Hematopoietic multipotent progenitor cell treated with erythropoietin and hydrocortisone succinate and interleukin-3 and kit ligand, for 8 days (in vitro differentiated cells): Measurements from ENCODE around the gene IGFN1.

ENCODE experiments used
- DNase-seq: peaks from one replicate; pipeline ENCODE4 v3.0.0-alpha.2; 2015

Gene IGFN1

DNA sequence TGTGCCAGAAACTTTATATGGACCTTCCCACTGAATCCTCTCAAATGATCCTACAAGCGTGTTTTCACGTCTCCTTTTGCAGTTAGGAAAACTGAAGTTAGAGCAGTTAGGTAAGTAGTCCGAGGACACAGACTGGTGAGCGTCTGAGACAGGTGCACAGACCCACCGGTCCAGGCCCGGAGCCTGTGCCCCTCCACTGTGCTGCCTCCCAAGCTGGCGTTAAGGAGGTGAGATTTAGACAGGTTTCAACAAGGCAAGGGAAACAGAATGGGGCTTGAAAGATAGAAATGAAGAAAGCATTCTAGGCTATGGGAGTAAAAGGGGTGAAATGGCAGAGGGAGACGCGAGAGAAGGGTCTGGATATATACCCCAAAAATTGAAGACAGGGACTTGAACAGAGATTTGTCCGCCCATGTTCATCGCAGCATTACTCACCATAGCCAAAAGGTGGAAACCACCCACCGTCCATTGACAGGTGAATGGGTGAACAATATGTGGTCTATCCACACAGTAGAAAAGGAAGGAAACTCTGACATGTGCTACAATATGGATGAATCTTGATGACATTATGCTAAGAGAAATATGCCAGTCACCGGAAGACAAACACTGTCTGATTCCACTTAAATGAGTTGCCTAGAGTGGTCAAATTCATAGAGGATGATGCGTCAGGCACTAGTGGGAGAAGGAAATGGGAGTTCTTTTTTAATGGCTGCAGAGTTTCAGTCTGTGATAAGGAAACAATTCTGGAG, 77.0 kb downstream of the IGFN1 start:
- DNase-seq, result no peak

- no peak for DNase-seq
These were observed 78.1 kb downstream of the IGFN1 start for GRCh38 chr1:201268604-201269151.

DNA sequence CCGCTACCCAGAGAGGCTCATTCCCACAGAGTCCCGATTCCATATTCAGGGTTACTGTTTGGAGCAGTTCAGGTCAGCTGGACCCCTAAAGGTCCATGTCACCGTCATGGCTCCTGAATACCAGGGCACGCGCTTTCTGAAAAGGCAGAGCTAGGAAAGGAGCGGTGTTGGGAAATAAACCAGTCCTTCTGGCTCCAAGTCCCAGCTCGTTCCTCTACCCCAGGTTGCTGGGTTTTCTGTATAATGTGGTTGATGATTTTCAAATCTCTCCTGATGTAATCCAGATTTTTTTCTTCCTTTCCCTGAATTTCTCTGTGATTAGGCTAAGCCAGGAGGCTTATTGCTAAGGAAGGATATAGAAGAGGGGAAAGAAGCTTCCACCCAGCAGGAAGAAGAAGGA, 78.7 kb downstream of the IGFN1 start:
- DNase-seq, result no peak

DNA sequence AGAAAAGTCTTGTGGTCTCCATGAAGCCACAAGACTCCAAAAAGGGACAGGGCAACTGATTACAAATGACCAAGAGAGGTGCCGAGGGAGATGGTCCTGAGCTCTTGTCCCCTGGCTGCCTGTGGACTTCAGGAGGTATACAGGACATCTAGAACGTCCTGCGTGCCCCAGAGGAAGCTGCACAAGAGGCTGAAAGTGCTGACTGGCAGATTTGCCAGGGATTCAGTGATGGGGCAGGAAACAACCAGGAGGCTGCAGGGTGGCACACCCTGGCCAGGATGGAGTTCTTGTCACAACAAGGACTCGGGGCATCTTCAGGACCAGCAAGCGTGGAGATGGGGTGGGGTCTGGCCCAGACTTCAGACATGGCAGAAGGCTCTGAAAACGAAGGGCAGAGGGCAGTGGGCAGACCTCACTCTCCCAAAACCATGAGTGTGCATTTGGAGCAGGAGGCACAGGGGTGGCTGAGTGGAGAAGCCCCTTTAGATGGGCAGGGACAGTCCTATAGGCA, 79.3 kb downstream of the IGFN1 start:
- DNase-seq, result no peak

GRCh38 chr1:201270616-201271390, 80.2 kb downstream of the IGFN1 start:
- no peak for DNase-seq

DNA sequence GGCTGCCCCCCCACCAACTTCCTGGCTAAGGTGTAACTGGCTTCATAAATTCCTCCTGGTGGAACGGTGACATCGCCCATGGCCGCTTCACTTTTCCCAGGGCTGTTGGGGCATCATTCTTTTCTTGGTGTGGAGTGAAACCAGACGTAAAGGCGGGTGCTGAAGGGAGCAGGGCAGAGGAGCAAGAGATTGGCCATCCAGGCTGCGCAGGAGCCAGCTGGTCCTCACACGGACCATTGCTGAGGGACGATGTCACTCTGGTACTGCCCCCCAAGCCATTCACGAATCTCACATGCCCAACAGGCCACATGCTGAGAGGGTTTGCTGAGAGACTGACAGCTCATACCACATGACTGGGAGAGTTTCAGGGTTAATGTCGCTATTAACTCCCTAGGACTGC, 82.2 kb downstream of the IGFN1 start:
- DNase-seq, result no peak

DNA sequence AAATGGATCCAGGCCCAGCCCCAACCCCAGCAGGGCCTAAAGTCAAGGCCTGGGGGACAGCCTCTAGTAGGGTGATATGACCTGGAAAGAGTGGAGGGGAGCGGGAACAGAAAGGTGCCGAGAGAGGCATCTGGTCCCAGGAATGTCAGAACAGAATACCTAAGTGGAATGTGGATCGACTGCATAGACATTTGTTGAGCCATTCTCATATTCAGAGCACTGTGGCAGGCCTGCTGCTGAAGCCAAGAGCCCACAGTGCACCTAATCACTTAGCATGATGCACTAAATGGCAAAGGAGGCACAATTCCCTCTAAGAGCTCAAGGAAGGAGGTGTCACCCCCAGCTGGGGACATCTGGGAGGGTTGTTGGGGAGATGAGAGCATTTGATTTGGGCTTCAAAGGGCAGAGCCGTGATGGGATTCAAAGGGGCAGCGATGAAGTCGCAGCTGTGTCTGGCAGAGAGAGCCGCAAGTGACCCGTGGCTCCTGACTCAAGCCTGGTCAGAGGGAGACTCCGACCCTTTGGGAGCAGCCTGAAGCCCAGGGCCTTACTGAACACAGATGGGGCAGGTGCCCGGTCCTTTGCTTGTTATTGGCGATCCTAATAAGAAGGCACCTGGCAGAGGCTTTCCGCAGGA, 84.1 kb downstream of the IGFN1 start:
- DNase-seq, result no peak

DNA sequence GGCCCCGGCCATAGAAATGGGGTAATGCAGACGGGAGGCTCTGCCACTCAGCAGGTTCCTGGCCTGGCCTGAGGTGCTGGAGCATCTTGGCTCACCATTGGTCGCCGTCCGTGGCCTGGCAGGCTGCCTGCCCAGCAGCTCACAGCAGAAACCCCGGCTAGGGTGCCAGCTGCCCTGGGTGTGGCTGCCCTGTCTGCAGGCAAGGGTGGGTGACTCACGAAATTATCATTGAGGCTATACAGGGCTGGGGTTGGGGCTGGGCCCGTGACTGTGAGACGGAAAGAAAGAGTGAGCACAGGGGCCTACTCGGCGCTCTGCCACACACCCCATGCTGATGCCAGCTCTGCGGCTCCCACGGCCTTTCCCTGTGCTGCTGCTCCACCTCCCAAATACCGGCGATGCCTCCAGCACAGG, 84.6 kb downstream of the IGFN1 start:
- peak; percentile 87 for DNase-seq

DNA sequence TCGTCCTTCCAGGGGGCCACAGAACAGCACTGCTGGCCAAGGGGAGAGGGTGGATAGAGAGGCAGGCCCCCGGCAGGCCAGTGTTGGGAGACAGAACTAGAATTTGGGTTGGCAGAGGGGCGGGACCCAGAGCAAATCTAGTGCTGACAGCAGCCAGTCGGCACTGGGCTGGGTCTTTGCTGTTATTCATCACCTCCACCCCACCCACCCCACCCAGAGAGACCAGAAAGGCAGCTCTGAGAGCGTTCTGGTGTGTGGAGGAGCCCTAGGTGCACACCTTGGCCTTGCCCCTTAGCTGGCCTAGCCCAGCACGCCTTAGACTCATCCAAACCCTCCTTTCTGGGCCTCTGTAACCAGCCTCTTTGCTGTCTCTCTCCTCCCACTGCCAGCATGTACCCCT, 86.3 kb downstream of the IGFN1 start:
- peak; percentile 33 for DNase-seq

DNA sequence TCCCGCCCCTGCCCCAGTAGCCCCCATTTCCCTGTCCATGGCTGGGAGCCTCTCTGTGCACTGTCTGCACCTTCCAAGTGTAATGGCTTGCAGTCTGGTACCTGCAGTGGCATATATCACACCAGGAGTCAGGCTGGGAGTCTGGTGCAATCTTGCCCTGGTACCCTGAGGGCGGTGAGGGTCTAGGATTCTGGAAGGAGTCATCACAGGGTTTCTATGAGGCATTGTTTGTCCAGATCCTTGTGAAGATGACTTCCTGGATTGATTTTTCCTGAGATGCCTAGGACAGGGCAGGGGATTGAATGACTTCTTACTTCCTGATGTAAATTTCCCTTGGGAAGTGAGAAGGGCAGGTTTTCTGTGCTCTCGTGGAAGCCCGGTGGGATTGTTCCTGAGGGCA, 86.8 kb downstream of the IGFN1 start:
- no peak for DNase-seq
